HG03571 (cell line): ENCODE measurements around the gene ROBO1.
"Not testable (repeated sequence)": the region's sequence is repeated elsewhere in the genome, so short reads cannot be mapped to it uniquely, and the experiment has no call there.

Source experiments
- ATAC-seq: cut with Tn5 transposase; IDR thresholded peaks from one replicate; pipeline ENCODE4 v1.9.1; 2021; ENCODE audit not compliant: unreplicated experiment

ROBO1 gene

GRCh38 chr3:78762121-78762520 lies 1005.7 kb downstream of the ROBO1 start:
- no peak for ATAC-seq

GRCh38 chr3:78761126-78761525 lies 1006.7 kb downstream of the ROBO1 start:
- ATAC-seq = no peak

GRCh38 chr3:78757731-78758130 lies 1010.1 kb downstream of the ROBO1 start:
- ATAC-seq = no peak

DNA sequence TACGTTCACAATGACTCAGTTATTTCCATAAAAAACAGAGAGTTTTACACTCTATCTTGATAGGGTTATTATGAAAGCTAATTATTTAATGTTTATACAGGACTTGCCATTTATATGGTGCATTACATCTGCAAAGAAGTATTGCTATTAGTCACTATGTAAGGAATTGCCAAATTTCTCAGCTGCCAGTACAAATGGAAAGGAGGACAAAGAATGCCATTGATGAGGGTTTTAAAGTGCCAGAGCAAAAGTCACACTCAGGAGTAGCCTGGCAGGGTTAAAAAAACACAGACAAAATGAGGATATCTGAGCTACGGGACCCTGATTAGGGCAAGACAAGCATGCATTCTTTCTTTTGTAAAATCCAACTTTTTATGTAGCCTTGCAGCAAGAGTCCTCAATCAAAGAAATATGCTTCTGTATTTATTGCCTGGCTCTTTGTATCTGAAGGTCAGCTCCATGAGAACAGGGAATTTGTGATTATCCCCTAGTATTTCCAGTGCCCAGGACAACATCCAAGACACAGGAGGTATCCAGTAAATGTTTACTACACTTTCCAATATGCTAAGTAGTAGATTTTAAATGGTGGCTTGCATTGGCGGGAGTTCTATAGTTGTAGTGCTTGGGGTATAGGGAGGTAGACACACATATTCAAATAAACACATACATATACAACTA lies 1013.6 kb downstream of the ROBO1 start:
- no peak for ATAC-seq

DNA sequence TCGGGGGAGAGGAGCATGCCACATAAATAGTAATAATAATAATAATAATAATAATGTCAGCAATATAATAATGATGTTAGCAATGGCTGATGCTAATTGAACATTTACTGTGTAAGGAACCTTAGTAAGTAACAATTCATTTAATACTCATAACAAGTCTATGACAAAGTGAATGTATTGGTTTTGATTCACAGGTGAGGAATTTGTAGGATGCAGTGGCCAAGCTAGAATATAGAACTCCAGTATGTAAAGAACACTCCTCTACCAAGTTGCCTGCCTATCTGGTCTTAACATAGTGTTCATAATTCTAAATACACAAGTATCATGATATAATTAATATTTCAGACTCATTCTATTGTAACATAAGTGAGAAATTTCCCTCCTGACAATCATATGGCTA lies 1016.5 kb downstream of the ROBO1 start:
- no peak for ATAC-seq

DNA sequence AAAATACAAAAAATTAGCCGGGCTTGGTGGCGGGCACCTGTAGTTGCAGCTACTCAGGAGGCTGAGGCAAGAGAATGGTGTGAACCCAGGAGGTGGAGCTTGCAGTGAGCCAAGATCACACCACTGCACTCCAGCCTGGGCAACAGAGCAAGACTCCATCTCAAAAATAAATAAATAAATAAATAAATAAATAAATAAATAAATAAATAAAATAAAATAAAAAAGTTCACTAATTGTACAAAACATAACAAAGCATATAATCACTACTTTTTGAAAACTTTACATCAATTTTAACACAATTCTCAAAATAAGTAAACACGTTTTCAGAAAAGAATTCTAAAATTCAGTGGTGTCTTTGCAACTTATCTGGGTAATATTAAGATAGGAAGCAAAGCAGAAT lies 1017.5 kb downstream of the ROBO1 start:
- ATAC-seq = not testable (repeated sequence)

DNA sequence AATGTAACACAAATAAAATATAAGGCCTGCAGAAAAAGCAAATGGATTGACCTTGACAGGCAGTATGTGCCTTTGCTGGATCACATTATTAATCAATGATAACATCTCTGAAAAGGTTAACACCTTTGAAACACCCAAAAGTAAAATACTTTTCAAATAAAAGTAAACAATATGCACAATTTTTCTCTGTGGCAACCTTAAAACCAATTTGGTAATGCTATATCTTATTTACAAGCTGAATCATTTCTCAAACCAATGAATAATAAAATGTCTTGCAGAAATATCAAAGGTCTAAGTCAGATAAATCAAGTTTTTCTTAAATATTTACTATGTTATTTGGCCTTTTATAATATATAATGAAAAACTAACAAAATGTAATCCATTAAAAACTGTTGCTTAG lies 1018.7 kb downstream of the ROBO1 start:
- no peak for ATAC-seq

DNA sequence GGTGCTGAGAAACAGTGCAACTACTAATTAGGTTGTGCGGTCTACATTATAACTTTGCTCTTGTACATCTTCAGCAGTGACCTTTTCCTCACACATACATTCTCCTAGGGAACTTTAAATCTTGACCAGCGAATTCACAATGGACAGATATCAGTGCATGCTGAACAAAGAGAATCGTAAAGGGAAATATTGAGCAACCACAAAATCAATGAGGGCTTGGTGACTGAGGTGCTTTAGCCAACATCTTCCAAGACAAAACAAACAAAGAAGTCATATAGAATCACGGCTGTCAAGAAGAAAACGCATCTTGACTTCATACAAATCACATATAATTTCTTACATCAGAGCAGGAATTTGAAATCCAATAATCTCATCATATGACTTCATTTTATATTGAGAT lies 1022.0 kb downstream of the ROBO1 start:
- ATAC-seq = no peak

GRCh38 chr3:78742491-78742890 lies 1025.3 kb downstream of the ROBO1 start:
- ATAC-seq = no peak

DNA sequence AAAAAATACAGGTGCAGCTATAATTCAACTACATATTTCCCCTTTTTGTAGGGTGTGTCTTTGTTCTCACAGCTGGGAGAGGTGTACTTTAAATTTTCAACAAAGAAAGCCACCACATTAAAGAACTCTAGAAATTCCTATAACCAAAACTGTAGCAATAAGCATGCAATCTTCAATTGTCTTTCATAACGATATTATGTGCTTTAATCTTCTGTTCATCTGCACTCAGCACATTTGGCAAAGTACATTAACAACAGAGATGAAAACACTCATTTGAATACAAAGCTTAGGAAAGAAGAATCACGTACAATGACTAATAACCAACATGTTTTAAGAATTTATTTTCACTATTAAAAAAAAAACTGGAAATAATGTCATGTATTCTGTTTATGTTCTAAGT lies 1025.8 kb downstream of the ROBO1 start:
- no peak for ATAC-seq

DNA sequence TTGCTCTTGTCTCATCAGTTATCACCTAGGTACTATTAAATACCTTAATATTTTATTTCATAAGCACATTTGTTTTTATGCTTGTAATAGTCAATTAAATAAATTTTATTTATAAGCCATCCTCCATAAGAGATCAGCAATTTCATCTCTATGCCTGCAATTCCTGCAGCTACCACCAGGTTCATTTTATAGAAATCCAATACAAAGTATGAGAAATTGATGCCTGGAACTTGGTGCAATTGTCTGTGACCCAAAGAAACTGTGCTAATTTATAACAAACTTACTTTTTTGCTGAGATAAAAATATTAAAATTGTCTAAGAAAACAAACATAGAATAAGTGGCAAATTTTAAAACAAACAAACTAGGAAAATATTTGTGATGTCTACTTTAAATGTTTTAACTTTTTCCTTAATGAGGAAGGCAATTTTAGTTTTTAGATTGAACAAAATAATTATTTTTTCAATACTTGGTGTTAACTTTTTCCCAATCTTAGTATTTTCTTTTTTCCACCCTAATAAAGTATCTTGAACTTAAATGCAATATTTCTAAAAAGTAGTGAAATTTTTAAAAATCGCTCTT lies 1026.6 kb downstream of the ROBO1 start:
- ATAC-seq = no peak

DNA sequence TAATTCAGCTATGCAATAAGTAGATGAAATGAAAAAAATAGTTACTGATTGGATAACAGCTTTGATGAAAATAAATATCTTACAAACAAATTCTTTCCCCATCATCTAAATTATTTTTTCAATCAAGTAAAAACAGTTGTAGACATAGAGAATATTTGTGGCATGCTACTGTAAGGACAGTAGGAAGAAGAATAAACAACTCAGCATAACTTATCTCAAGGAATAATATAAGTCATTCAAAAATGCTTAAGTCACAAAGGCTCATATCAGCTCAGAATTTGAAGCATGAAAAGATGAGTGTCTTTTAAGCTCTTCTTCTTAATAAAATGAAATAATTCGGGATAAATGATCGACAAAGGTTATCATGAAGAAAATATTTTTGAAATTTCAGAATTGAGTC lies 1029.0 kb downstream of the ROBO1 start:
- no peak for ATAC-seq

GRCh38 chr3:78737988-78738387 lies 1029.8 kb downstream of the ROBO1 start:
- no peak for ATAC-seq

- ATAC-seq = no peak
Measured at GRCh38 chr3:78736863-78737262, 1030.9 kb downstream of the ROBO1 start.

DNA sequence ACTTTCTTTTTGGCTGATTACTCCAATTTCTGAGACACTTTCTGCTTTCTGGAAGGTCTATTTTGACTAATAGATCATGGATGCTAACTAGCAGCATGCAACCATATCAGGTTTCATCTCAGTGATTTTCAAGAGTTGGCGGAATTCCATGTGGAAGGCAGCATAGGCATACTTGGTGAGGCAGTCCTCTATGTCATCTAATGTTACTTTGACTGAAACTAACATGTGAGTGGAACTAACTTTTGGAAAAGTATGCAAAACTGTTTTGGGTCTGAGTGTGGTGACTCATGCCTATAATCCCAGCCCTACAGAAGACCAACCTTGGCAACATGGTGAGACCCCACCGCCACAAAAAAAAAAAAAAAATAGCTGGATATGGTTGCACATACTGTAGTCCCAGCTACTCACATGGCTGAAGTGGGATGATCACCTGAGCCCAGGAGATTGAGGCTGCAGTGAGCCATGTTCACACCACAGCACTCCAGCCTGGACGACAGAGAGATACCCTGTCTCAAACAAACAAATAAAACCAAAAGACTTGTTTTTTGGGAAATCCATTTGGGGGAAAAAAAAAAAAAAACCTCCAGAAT lies 1033.7 kb downstream of the ROBO1 start:
- ATAC-seq = no peak

- no peak for ATAC-seq
Measured at GRCh38 chr3:78732893-78733292, 1034.9 kb downstream of the ROBO1 start.

- no peak for ATAC-seq
Measured at GRCh38 chr3:78732471-78732870, 1035.3 kb downstream of the ROBO1 start.

DNA sequence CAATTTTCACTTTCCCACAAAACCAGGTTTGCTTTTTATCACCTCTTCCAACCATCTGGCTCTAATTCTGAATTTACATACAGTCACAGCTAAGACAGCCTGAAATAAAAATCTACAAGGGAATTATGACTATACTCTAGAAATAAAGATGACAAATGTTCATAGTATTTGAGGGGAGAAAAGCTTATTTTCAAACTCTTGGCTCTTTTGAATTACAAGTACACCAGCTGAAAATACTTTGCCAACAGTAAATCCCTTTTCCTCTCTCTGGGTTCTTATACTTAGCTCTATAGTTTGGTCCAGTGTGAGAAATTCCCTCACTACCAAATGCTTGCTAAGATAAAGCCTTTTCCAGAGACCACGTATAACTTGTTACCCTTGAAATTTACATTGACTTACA lies 1037.9 kb downstream of the ROBO1 start:
- ATAC-seq = no peak

GRCh38 chr3:78728406-78729145 lies 1039.2 kb downstream of the ROBO1 start:
- no peak for ATAC-seq

- ATAC-seq = no peak
Measured at GRCh38 chr3:78726545-78726944, 1041.3 kb downstream of the ROBO1 start.

DNA sequence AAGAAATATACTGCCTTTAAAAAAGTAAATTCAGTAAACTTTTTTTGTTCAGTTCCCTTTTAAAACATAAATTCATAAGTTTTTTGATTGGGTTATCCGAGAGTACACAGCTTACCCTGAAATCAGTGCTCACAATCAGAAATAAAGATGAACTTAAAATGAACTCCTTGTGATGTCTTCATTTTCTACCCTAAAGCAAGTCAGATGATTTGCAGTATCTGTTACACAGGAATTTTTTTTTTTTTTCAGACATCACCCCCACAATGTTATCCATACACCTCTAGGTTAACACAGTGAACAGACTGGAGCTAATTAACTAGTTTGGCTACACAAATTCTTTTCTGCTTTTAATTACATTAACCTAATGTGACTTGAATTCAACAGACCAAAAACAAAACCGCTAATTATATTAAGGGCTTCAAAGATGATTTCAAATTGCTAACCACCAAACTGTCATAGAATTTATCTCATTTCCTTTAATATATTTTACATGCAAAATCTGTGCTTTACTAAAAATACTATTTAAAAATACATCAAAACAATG lies 1042.0 kb downstream of the ROBO1 start:
- no peak for ATAC-seq

DNA sequence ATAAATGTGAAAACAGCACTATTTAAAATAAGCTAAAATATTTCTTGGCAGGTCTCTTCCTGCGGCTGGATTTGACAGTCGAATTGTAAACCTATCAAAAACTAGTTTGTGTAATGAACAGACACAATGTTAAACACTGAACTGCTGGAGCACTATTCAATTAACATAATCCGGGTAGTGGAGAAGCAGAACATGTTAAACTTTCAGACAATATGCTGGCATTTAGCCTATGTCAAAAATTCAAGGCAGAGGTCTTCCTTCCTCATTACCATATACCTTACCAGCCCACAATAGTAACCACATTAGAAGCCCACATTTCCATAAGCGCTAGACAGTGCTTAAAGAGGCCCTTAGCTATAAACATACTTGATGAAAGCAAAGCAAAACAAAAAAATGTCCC lies 1042.9 kb downstream of the ROBO1 start:
- no peak for ATAC-seq
